Measurements from ENCODE around the gene PCDH15. TPM values are rescaled to one million over a fixed set of nuclear protein-coding genes. Genes with fewer than 3 reads are reported as not detected.

PCDH15 gene
- total and polyA plus RNA-seq, 2 of the 8 experiments (the other 6 are each of a cell fraction or from before 2014, with no cell fraction given): 0.11 TPM; not detected in 1

DNA sequence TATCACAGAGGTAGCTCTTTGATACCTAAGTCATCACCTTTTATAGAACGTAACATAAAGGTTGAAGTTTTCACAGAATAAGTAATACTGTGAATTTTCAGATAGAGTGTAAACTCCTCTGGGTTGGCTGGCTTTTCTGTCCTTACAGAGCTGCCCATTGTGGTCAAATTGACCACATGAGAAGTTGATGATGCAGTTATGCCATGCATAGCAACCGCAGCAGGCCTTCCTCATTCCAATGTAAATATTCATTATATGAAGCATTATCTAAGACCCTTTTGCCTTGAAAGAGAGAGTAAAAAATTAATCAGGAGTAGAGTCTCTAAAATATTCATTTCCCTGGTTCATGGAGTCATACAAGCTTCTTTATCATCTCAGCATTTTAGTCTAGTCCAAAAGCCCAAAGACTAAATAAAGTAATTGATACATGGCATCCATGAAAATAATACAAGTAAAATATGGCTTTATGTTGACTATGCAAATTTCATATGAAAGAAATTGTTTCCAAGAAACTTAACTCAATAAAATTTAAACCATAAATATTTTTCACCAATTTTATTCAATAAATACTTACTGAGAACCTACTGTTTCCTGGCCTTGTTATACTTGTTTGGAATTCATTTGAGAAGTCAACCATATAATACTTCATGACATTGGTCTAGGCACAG is 516.4 kb downstream of the PCDH15 start (continued):
- TF ChIP-seq BACH1 (IDR thresholded peaks at IDR 0.05; ENCODE audit: low read length): no peak
